H9 (cell line): ENCODE measurements around the gene AURKA. TPM values are rescaled to one million over a fixed set of nuclear protein-coding genes. Genes with fewer than 3 reads are reported as not detected.
"Not testable (repeated sequence)": the region's sequence is repeated elsewhere in the genome, so short reads cannot be mapped to it uniquely, and the experiment has no call there.

Source experiments
- DNase-seq: peaks from one replicate; pipeline ENCODE4 v3.0.0-alpha.2; 2017
- H2AFZ ChIP-seq: one replicate; pipeline ENCODE4 v1.6.1; 2013; ENCODE audit warnings: mild to moderate bottlenecking, low read length, control low read depth, moderate library complexity
- H2AK5ac ChIP-seq: 2 replicates; pipeline ENCODE4 v1.6.1; 2013; ENCODE audit warnings: low read length, control low read depth, mixed read lengths; ENCODE audit not compliant: insufficient read length
- H2BK120ac ChIP-seq: one replicate; pipeline ENCODE4 v1.6.1; 2013; ENCODE audit warnings: low read depth, mild to moderate bottlenecking, low read length, control low read depth, inconsistent platforms; ENCODE audit not compliant: poor library complexity, severe bottlenecking
- H2BK12ac ChIP-seq: 2 replicates; pipeline ENCODE4 v1.6.1; 2013; ENCODE audit warnings: low read length, control low read depth, mixed read lengths, low read depth; ENCODE audit not compliant: insufficient read length
- H2BK15ac ChIP-seq: 2 replicates; pipeline ENCODE4 v1.6.1; 2013; ENCODE audit warnings: low read depth, low read length, control low read depth
- H2BK20ac ChIP-seq: one replicate; pipeline ENCODE4 v1.6.1; 2013; ENCODE audit warnings: low read depth, mild to moderate bottlenecking, low read length, control low read depth, inconsistent platforms; ENCODE audit not compliant: poor library complexity, severe bottlenecking
- H2BK5ac ChIP-seq: 2 replicates; pipeline ENCODE4 v1.6.1; 2013; ENCODE audit warnings: low read length, control low read depth, mixed read lengths; ENCODE audit not compliant: insufficient read length
- H3K14ac ChIP-seq: 2 replicates; pipeline ENCODE4 v1.6.1; 2013; ENCODE audit warnings: low read length, control low read depth; ENCODE audit not compliant: insufficient read depth
- H3K18ac ChIP-seq: 2 replicates; pipeline ENCODE4 v1.6.1; 2013; ENCODE audit warnings: low read depth, mild to moderate bottlenecking, mixed read lengths, low read length, control low read depth; ENCODE audit not compliant: insufficient read length
- H3K23ac ChIP-seq: 2 replicates; pipeline ENCODE4 v1.6.1; 2013; ENCODE audit warnings: low read length, control low read depth, mixed read lengths, low read depth; ENCODE audit not compliant: insufficient read length
- H3K23me2 ChIP-seq: 2 replicates; pipeline ENCODE4 v1.6.1; 2013; ENCODE audit warnings: low read depth, mild to moderate bottlenecking, mixed read lengths, low read length, control low read depth; ENCODE audit not compliant: insufficient read length, poor library complexity, severe bottlenecking
- H3K27ac ChIP-seq: 2 replicates; pipeline ENCODE4 v1.5.1; 2013; ENCODE audit warnings: low read length, control low read depth, mixed read lengths, low read depth; ENCODE audit not compliant: insufficient read length
- H3K27me3 ChIP-seq: 2 replicates; pipeline ENCODE4 v1.6.1; 2013; ENCODE audit warnings: low read length, control low read depth, inconsistent platforms; ENCODE audit not compliant: insufficient read depth
- H3K4ac ChIP-seq: 2 replicates; pipeline ENCODE4 v1.6.1; 2013; ENCODE audit warnings: low read depth, mild to moderate bottlenecking, control low read depth, inconsistent platforms, low read length, moderate library complexity
- H3K4me1 ChIP-seq: 2 replicates; pipeline ENCODE4 v1.6.1; 2013; ENCODE audit warnings: low read length, control low read depth, inconsistent platforms; ENCODE audit not compliant: insufficient read depth
- H3K4me2 ChIP-seq: 2 replicates; pipeline ENCODE4 v1.6.1; 2013; ENCODE audit warnings: low read length, control low read depth, mixed read lengths; ENCODE audit not compliant: insufficient read length, insufficient read depth
- H3K56ac ChIP-seq: 2 replicates; pipeline ENCODE4 v1.6.1; 2013; ENCODE audit warnings: low read depth, mild to moderate bottlenecking, mixed read lengths, low read length, control low read depth; ENCODE audit not compliant: insufficient read length
- H3K79me1 ChIP-seq: 2 replicates; pipeline ENCODE4 v1.6.1; 2013; ENCODE audit warnings: low read depth, mild to moderate bottlenecking, moderate library complexity, low read length, control low read depth, inconsistent platforms; ENCODE audit not compliant: insufficient read depth, poor library complexity, severe bottlenecking
- H3K79me2 ChIP-seq: 2 replicates; pipeline ENCODE4 v1.6.1; 2013; ENCODE audit warnings: low read length, control low read depth, inconsistent platforms; ENCODE audit not compliant: insufficient read depth
- H3K9ac ChIP-seq: 2 replicates; pipeline ENCODE4 v1.6.1; 2013; ENCODE audit warnings: low read length, control low read depth, mixed read lengths; ENCODE audit not compliant: insufficient read length; ENCODE audit errors: extremely low read depth
- H3K9me3 ChIP-seq: one replicate; pipeline ENCODE4 v1.6.1; 2013; ENCODE audit warnings: low read depth, low read length, inconsistent platforms; ENCODE audit not compliant: control insufficient read depth
- H3T11ph ChIP-seq: one replicate; pipeline ENCODE4 v1.6.1; 2013; ENCODE audit warnings: mild to moderate bottlenecking, low read length, control low read depth, inconsistent platforms
- H4K20me1 ChIP-seq: one replicate; pipeline ENCODE4 v1.6.1; 2013; ENCODE audit not compliant: control insufficient read depth, insufficient read length, insufficient read depth
- H4K5ac ChIP-seq: 2 replicates; pipeline ENCODE4 v1.6.1; 2013; ENCODE audit warnings: low read depth, mild to moderate bottlenecking, mixed read lengths, low read length, control low read depth; ENCODE audit not compliant: insufficient read length
- H4K8ac ChIP-seq: replicated peaks from 2 replicates; pipeline ENCODE4 v1.6.1; 2013; ENCODE audit warnings: low read length, control low read depth, mixed read lengths, low read depth; ENCODE audit not compliant: insufficient read length
- H4K91ac ChIP-seq: 2 replicates; pipeline ENCODE4 v1.6.1; 2013; ENCODE audit warnings: low read depth, mild to moderate bottlenecking, moderate library complexity, mixed read lengths, low read length, control low read depth; ENCODE audit not compliant: insufficient read length
- H3K27ac Mint-ChIP-seq, 3 experiments: 2 replicates in 2 of 3; 3 replicates in 1 of 3; pipeline ENCODE4 v1.8.0; 2020 to 2021; ENCODE audit warnings: mixed read lengths in 3 of 3, mild to moderate bottlenecking in 1 of 3, moderate library complexity in 1 of 3
- H3K27me3 Mint-ChIP-seq: 2 replicates; pipeline ENCODE4 v1.8.0; 2021; ENCODE audit warnings: low read depth, mild to moderate bottlenecking, moderate library complexity, mixed read lengths
- H3K36me3 Mint-ChIP-seq, 3 experiments: 2 replicates in 2 of 3; 3 replicates in 1 of 3; pipeline ENCODE4 v1.8.0; 2020 to 2021; ENCODE audit warnings: low read depth in 3 of 3, mixed read lengths in 3 of 3; ENCODE audit not compliant: insufficient read depth in 1 of 3
- H3K4me1 Mint-ChIP-seq, 2 experiments: 2 replicates each; pipeline ENCODE4 v1.8.0; 2020; ENCODE audit warnings: mixed read lengths in 2 of 2
- H3K4me3 Mint-ChIP-seq, 2 experiments: 2 replicates in 1 of 2; 3 replicates in 1 of 2; pipeline ENCODE4 v1.8.0; 2020 to 2021; ENCODE audit warnings: mild to moderate bottlenecking in 2 of 2, mixed read lengths in 2 of 2, moderate library complexity in 1 of 2
- H3K9me3 Mint-ChIP-seq, 2 experiments: 2 replicates in 1 of 2; 3 replicates in 1 of 2; pipeline ENCODE4 v1.8.0; 2020; ENCODE audit warnings: mild to moderate bottlenecking in 2 of 2, mixed read lengths in 2 of 2, moderate library complexity in 1 of 2
- WGBS: extraction: QIAGEN DNeasy Blood & Tissue Kit; methylation state at CpG from one replicate; pipeline ENCODE4 v1.1.7; 2013; ENCODE audit warnings: missing lambda C conversion rate, low lambda C conversion rate, mixed read lengths; ENCODE audit not compliant: insufficient read length; ENCODE audit errors: extremely low coverage; 5-methylcytosine and 5-hydroxymethylcytosine counted together
- total RNA-seq: library from RNA; stranded (reverse); gene quantifications from 2 replicates; pipeline ENCODE4 v1.2.1, GENCODE V29; 2021
- TF ChIP-seq, protein P1 (sequence below): fragments of 200-600 bp; sonication (generic); conservative IDR thresholded peaks from 3 replicates; pipeline ENCODE4 v1.8.0; 2021; ENCODE audit warnings: antibody characterized with exemption, mild to moderate bottlenecking

Gene AURKA
- total RNA-seq, 1 experiment from 2014 or later: 86.8 TPM

DNA sequence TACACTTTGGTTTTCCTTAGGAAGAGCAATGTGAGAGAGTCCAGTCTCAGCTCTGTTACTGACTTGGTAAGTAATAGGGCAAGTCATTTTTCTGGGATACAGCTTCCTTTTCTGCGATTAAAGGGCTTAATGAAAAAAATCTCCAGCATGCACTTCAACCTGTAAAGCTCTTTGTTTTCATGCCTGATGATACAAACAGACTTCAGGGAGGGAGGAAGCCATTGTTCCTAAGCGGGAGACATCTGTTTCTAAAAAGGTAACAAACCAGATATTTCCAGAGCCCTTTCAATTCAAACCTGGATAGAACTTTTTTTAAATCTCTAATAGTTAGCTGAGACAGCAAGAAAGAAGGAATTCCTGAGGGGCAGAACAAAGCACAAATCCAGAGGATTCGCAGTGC is 14.9 kb upstream of the AURKA start:
- Histone ChIP-seq H3K14ac (no peak overlapping the region), H3K4me1 (no peaks in the 10 kb centered on the region), H4K8ac (no peak overlapping the region), H2BK5ac (no peak overlapping the region), H4K5ac (no peak overlapping the region), H3K79me1 (no peaks in the 10 kb centered on the region), H2BK120ac (no peak overlapping the region), H4K91ac (no peak overlapping the region), H2AK5ac (no peak overlapping the region), H3K9me3 (no peaks in the 10 kb centered on the region), H3K27ac (no peak overlapping the region), H3T11ph (no peak overlapping the region), H3K18ac (no peak overlapping the region), H3K56ac (no peak overlapping the region), H2AFZ (no peak overlapping the region), H4K20me1 (no peaks in the 10 kb centered on the region), H2BK15ac (no peak overlapping the region), H3K23me2 (no peaks in the 10 kb centered on the region), H3K9ac (no peak overlapping the region), H3K4me2 (no peak overlapping the region), H3K27me3 (no peaks in the 10 kb centered on the region), H2BK20ac (no peak overlapping the region), H3K23ac (no peak overlapping the region), H3K79me2 (no peaks in the 10 kb centered on the region), H3K4ac (no peak overlapping the region), H2BK12ac (no peak overlapping the region)
- WGBS: no CpG with 5 or more reads among the region's 3 CpGs
- Mint-ChIP-seq H3K36me3 (peaks cover 26 to 62% (median 53%) of the 10 kb centered on the region in 3 experiments), H3K9me3 (no peaks in the 10 kb centered on the region), H3K4me1 (no peaks in the 10 kb centered on the region), H3K27ac (no peak overlapping the region), H3K27me3 (no peaks in the 10 kb centered on the region), H3K4me3 (no peak overlapping the region)
- DNase-seq: no peak
- TF ChIP-seq, protein P1, sequence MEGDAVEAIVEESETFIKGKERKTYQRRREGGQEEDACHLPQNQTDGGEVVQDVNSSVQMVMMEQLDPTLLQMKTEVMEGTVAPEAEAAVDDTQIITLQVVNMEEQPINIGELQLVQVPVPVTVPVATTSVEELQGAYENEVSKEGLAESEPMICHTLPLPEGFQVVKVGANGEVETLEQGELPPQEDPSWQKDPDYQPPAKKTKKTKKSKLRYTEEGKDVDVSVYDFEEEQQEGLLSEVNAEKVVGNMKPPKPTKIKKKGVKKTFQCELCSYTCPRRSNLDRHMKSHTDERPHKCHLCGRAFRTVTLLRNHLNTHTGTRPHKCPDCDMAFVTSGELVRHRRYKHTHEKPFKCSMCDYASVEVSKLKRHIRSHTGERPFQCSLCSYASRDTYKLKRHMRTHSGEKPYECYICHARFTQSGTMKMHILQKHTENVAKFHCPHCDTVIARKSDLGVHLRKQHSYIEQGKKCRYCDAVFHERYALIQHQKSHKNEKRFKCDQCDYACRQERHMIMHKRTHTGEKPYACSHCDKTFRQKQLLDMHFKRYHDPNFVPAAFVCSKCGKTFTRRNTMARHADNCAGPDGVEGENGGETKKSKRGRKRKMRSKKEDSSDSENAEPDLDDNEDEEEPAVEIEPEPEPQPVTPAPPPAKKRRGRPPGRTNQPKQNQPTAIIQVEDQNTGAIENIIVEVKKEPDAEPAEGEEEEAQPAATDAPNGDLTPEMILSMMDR: no peak

DNA sequence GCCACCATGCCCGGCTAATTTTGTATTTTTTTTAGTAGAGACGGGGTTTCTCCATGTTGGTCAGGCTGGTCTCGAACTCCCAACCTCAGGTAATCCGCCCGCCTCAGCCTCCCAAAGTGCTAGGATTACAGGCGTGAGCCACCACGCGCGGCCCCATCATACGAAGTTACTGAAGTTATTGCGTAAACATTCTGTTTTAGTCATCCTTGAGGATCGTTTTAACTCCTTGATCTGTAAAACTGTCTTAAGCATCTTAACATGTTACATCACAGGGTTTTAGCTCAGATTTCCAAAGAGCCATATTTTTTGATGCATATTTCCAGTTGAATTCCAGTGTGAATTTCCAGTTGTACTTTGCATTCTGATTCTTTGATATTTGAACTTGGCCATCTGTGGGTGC is 13.3 kb upstream of the AURKA start:
- H3K27ac ChIP-seq, H3K23me2 ChIP-seq, H4K5ac ChIP-seq, H3K4me3 Mint-ChIP-seq, H3K9ac ChIP-seq, H4K8ac ChIP-seq, H2BK12ac ChIP-seq, H3K4ac ChIP-seq, DNase-seq, H2BK15ac ChIP-seq, H3K4me1 ChIP-seq, H2BK20ac ChIP-seq, H3K9me3 ChIP-seq, H3K79me2 ChIP-seq, H3K9me3 Mint-ChIP-seq, H3K27me3 ChIP-seq, H2BK120ac ChIP-seq, H3K4me1 Mint-ChIP-seq, H3K79me1 ChIP-seq, H3K14ac ChIP-seq, H3T11ph ChIP-seq, H2AFZ ChIP-seq, H3K27me3 Mint-ChIP-seq, H3K18ac ChIP-seq, H3K27ac Mint-ChIP-seq, H4K91ac ChIP-seq, H4K20me1 ChIP-seq, H3K4me2 ChIP-seq, H3K56ac ChIP-seq, H2BK5ac ChIP-seq, H3K23ac ChIP-seq, H2AK5ac ChIP-seq: not testable (repeated sequence)
- WGBS: no CpG with 5 or more reads among the region's 12 CpGs
- H3K36me3 Mint-ChIP-seq: peaks cover 37 to 75% (median 67%) of the 10 kb centered on the region in 3 experiments
